ENCODE results near the gene SIX1. TPM values are rescaled to one million over a fixed set of nuclear protein-coding genes. Genes with fewer than 3 reads are reported as not detected.

SIX1 gene
- total RNA-seq, 3 donors from 2014 or later = 2.6 to 14.9 (median 5.0) TPM

DNA sequence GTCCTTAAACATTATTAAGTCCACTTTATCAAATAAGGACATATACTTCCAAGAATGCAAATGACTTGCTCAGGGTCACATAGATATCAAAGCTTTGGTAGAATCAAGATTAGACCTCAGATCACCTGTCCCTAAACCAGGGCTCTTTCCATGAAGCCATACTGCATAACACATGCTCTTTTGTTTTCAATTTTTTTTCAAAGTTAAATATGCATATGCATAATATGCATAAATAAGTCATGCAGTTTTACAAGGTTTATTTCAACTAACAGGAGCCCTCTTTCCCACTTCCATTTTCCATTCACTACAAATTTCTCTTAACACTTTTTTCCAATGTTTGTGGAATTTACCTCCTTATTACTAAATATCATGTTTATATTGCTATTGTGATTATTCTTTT lies 53.1 kb downstream of the SIX1 start:
- H3K36me3 ChIP-seq = no peaks in the 10 kb centered on the region
- no peaks in the 10 kb centered on the region for H3K27me3 ChIP-seq
- no peak for DNase-seq (ENCODE audit: low spot score in 2 of 2)
- H3K9me3 ChIP-seq = no peaks in the 10 kb centered on the region
- intact Hi-C loops (cut with DNase I; ENCODE audit: low total_unique reads) = no loop called here
- H3K4me1 ChIP-seq = no peaks in the 10 kb centered on the region
- TF ChIP-seq POLR2AphosphoS5 (IDR thresholded peaks at IDR 0.05) (no peak), POLR2A (IDR thresholded peaks at IDR 0.05) (no peak)
- TF ChIP-seq, protein P1, sequence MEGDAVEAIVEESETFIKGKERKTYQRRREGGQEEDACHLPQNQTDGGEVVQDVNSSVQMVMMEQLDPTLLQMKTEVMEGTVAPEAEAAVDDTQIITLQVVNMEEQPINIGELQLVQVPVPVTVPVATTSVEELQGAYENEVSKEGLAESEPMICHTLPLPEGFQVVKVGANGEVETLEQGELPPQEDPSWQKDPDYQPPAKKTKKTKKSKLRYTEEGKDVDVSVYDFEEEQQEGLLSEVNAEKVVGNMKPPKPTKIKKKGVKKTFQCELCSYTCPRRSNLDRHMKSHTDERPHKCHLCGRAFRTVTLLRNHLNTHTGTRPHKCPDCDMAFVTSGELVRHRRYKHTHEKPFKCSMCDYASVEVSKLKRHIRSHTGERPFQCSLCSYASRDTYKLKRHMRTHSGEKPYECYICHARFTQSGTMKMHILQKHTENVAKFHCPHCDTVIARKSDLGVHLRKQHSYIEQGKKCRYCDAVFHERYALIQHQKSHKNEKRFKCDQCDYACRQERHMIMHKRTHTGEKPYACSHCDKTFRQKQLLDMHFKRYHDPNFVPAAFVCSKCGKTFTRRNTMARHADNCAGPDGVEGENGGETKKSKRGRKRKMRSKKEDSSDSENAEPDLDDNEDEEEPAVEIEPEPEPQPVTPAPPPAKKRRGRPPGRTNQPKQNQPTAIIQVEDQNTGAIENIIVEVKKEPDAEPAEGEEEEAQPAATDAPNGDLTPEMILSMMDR (IDR thresholded peaks at IDR 0.05) = no peak
- no peak overlapping the region for H3K27ac ChIP-seq
- H3K4me3 ChIP-seq = no peak overlapping the region

DNA sequence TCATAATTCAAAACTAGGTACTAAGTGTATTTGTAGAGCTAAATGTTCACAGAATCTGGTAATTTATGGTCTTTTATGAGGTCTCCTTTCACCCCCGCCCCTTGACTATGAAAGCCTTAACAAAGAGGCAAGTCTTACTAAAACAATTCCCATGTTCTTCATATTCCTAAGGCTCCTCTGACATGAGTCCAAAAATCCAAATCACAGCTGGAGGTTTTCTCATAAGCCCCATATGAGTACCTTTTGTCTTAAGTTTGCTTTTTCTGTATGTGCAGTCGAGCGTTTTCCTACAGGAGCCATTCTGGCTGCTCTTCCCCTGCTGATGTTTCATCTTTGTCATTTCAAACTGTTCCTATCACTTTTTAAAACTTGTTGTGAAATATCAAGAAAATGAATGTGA lies 55.2 kb downstream of the SIX1 start:
- no peaks in the 10 kb centered on the region for H3K4me1 ChIP-seq
- no peaks in the 10 kb centered on the region for H3K9me3 ChIP-seq
- no peak overlapping the region for H3K27ac ChIP-seq
- no peak overlapping the region for H3K4me3 ChIP-seq
- H3K27me3 ChIP-seq = no peaks in the 10 kb centered on the region
- intact Hi-C loops (cut with DNase I; ENCODE audit: low total_unique reads) = no loop called here
- no peaks in the 10 kb centered on the region for H3K36me3 ChIP-seq
- no peak for TF ChIP-seq POLR2A (IDR thresholded peaks at IDR 0.05)
- no peak for TF ChIP-seq POLR2AphosphoS5 (IDR thresholded peaks at IDR 0.05)
- TF ChIP-seq, protein P1 (IDR thresholded peaks at IDR 0.05) = no peak
- DNase-seq (ENCODE audit: low spot score in 2 of 2) = no peak

Other genes starting within 250 kb of the SIX1 start
- 1 to 10 TPM in 1 of 3 donors, under 1 TPM in 1, not detected in 1; 0.33 to 2.1 TPM for gene C14orf39, start 163.4 kb downstream of the SIX1 start, total RNA-seq
- not detected for gene SIX6, start 140.3 kb downstream of the SIX1 start, total RNA-seq
- 10 to 100 TPM in 1 of 3 donors, 1 to 10 TPM in 2; 2.6 to 16.7 (median 5.2) TPM for gene SIX4, start 74.9 kb upstream of the SIX1 start, total RNA-seq
- gene MNAT1, start 85.3 kb upstream of the SIX1 start, total RNA-seq = 10 to 100 TPM; 30.6 to 70.4 (median 50.8) TPM

All from breast epithelium (tissue), 4 donors.